Measurements from ENCODE around the gene UVRAG. TPM values are rescaled to one million over a fixed set of nuclear protein-coding genes. Genes with fewer than 3 reads are reported as not detected.
A peak's percentile ranks its signal among the peaks of the same experiment; 100 is the strongest.

Gene UVRAG
- total and polyA plus RNA-seq, 2 of the 4 experiments (the other 2 are of a cell fraction), result 5.6 to 10.9 TPM

DNA sequence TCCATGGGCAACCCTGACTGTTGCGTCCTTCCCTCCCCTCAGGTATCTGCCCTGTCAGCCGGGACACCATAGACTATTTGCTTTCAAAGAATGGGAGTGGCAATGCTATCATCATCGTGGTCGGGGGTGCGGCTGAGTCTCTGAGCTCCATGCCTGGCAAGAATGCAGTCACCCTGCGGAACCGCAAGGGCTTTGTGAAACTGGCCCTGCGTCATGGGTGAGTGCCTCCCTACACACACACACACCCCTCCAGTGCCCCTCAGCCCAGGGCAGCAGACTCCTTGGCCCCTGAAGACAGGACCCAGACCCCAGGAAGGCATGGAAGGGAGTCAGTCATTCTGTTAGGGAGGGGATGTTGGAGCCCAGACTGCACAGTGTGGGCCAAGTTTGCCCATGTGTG lies 17.9 kb upstream of the UVRAG start:
- H3K4ac ChIP-seq (ENCODE audit: low read depth, low read length), result peak overlapping the region; percentile 66; the same call in 1 of the 2 replicates
- peaks cover 2% of the 10 kb centered on the region for H3K4me1 ChIP-seq (ENCODE audit: control insufficient read depth, insufficient read depth, low read length)
- peak overlapping the region; percentile 81 for H2AK9ac ChIP-seq (replicated peaks; ENCODE audit: low read depth, low read length, poor library complexity)
- no peaks in the 10 kb centered on the region for H3K36me3 ChIP-seq (ENCODE audit: control insufficient read depth, insufficient read depth, low read length)
- H3K9me1 ChIP-seq (ENCODE audit: insufficient read depth, low read length), result peaks cover 3% of the 10 kb centered on the region; the same call in 1 of the 2 replicates
- CTCF ChIA-PET, result no interaction called here
- no peak overlapping the region for H4K5ac ChIP-seq (ENCODE audit: low read depth, low read length)
- no peak overlapping the region for H2BK20ac ChIP-seq (ENCODE audit: low read depth, low read length)
- H3K4me3 ChIP-seq (ENCODE audit: insufficient read depth, low read depth, low read length), result no peak overlapping the region
- no peak overlapping the region for H3K27ac ChIP-seq (ENCODE audit: insufficient read depth, low read length)
- H2BK120ac ChIP-seq (ENCODE audit: low read depth, low read length), result no peak overlapping the region
- ATAC-seq (ENCODE audit: low read depth) (no peak), DNase-seq (no peak)
- H2AFZ ChIP-seq (replicated peaks; ENCODE audit: low read length, poor library complexity), result peak overlapping the region; percentile 89
- H2BK15ac ChIP-seq (ENCODE audit: low read depth, low read length), result no peak overlapping the region
- no peak overlapping the region for H2BK5ac ChIP-seq (ENCODE audit: low read depth, low read length, poor library complexity, severe bottlenecking)
- no peaks in the 10 kb centered on the region for H3K79me1 ChIP-seq (ENCODE audit: low read depth in 1 of 2, low read length in 2 of 2)
- H3K27me3 ChIP-seq (ENCODE audit: control insufficient read depth, insufficient read depth, low read length), result peaks cover 10% of the 10 kb centered on the region
- no peak overlapping the region for H3K56ac ChIP-seq (ENCODE audit: extremely low read depth, insufficient read depth, low read length)
- 100% methylated on average over 1 of the region's 8 CpGs; no CpG with 5 or more reads in 1 of the 2 experiments for WGBS, 2 experiments (ENCODE audit: extremely low coverage in 2 of 2, insufficient read length in 1 of 2)
- no peak overlapping the region for H3K4me2 ChIP-seq (ENCODE audit: low read depth, low read length)
- peak overlapping the region; percentile 49 to 83; a peak in 2 of 4 replicates for H4K8ac ChIP-seq (ENCODE audit: low read depth in 2 of 2, low read length in 2 of 2)
- TF ChIP-seq, protein P1, sequence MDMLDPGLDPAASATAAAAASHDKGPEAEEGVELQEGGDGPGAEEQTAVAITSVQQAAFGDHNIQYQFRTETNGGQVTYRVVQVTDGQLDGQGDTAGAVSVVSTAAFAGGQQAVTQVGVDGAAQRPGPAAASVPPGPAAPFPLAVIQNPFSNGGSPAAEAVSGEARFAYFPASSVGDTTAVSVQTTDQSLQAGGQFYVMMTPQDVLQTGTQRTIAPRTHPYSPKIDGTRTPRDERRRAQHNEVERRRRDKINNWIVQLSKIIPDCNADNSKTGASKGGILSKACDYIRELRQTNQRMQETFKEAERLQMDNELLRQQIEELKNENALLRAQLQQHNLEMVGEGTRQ (IDR thresholded peaks at IDR 0.05; ENCODE audit: low read depth, low read length), result no peak
- H3K14ac ChIP-seq (replicated peaks; ENCODE audit: low read depth, low read length), result no peak overlapping the region
- in situ Hi-C loops (cut with MboI; ENCODE audit: low sequenced_read_pairs) (no loop called here), dilution Hi-C loops (cut with HindIII; ENCODE audit: low sequenced_read_pairs, unreplicated experiment) (no loop called here), intact Hi-C loops (cut with micrococcal nuclease) (no loop called here)
- H3K18ac ChIP-seq (ENCODE audit: low read depth, low read length), result no peak overlapping the region
- H2AK5ac ChIP-seq (ENCODE audit: low read depth, low read length), result peak overlapping the region; percentile 54; the same call in 1 of the 2 replicates
- POLR2A ChIA-PET (ENCODE audit: unreplicated experiment), result no interaction called here
- no peaks in the 10 kb centered on the region for H3K9me3 ChIP-seq (ENCODE audit: control insufficient read depth, insufficient read depth, low read length)
- no peaks in the 10 kb centered on the region for H4K20me1 ChIP-seq (ENCODE audit: insufficient read depth, low read length)
- BruUV-seq (replicated peaks), result no TSS peak
- no peak overlapping the region; the same call in 1 of the 2 replicates for H4K91ac ChIP-seq (ENCODE audit: insufficient read depth, low read depth, low read length)
- H3K23ac ChIP-seq (ENCODE audit: low read depth, low read length), result no peak overlapping the region
- H3K9ac ChIP-seq (ENCODE audit: low read depth, low read length), result no peak overlapping the region

Data from IMR-90 (cell line).